B cell (primary cell): ENCODE measurements around the gene DNAJC4. TPM values are rescaled to one million over a fixed set of nuclear protein-coding genes. Genes with fewer than 3 reads are reported as not detected.

Experiments
- ATAC-seq: fragments of 200-7000 bp; cut with Tn5 transposase; one replicate; pipeline ENCODE4 v1.10.0; 2021; ENCODE audit warnings: low read depth, mild to moderate bottlenecking, moderate number of reproducible peaks, moderate library complexity
- CTCF ChIA-PET: fragments of 350-600 bp; sonication (Branson Sonifier 250); formaldehyde crosslinking; loops from one replicate; lab custom pipeline; 2021; ENCODE audit warnings: antibody characterized with exemption, inconsistent platforms; lab: Charles Lee
- POLR2A ChIA-PET: fragments of 350-600 bp; sonication (Branson Sonifier 250); formaldehyde crosslinking; loops from one replicate; lab custom pipeline; 2021; ENCODE audit warnings: antibody characterized with exemption; lab: Charles Lee
- DNase-seq: peaks from one replicate; pipeline ENCODE4 v3.0.0; 2013
- H2AFZ ChIP-seq: 2 replicates; pipeline ENCODE4 v1.6.1; 2012; ENCODE audit warnings: mild to moderate bottlenecking, low read depth, low read length; ENCODE audit not compliant: insufficient read depth, poor library complexity, severe bottlenecking
- H3K27ac ChIP-seq, 2 donors: 1 replicate in 1 of 2; 2 replicates in 1 of 2; pipeline ENCODE4 v1.5.1; 2012 to 2013; ENCODE audit warnings: low read length in 2 of 2, mild to moderate bottlenecking in 2 of 2, moderate library complexity in 1 of 2
- H3K27me3 ChIP-seq, 4 experiments: fragments of 200-600 bp in 1 of 4; sonication (generic) in 1 of 4; replicated peaks in 1 of 4; 1 replicate in 2 of 4; 2 replicates in 2 of 4; pipeline versions ENCODE4 v1.6.1 to v1.7.0; 2013 to 2016; ENCODE audit warnings: low read length in 3 of 4, mild to moderate bottlenecking in 2 of 4, mixed read lengths in 1 of 4, moderate library complexity in 1 of 4; ENCODE audit not compliant: insufficient read depth in 4 of 4, control insufficient read depth in 3 of 4; ENCODE audit errors: control extremely low read depth in 1 of 4
- H3K36me3 ChIP-seq, 2 experiments: replicated peaks in 1 of 2; 1 replicate in 1 of 2; 2 replicates in 1 of 2; pipeline versions ENCODE4 v1.6.1 to v1.7.1; 2013; ENCODE audit warnings: low read length in 1 of 2; ENCODE audit not compliant: insufficient read depth in 2 of 2, control insufficient read depth in 1 of 2; ENCODE audit errors: control extremely low read depth in 1 of 2, extremely low read depth in 1 of 2
- H3K4me1 ChIP-seq, 2 donors: fragments of 200-600 bp in 1 of 2; sonication (generic) in 1 of 2; 1 replicate in 1 of 2; 2 replicates in 1 of 2; pipeline versions ENCODE4 v1.5.1 to v1.6.1; 2013 to 2017; ENCODE audit warnings: low read length in 2 of 2; ENCODE audit not compliant: control insufficient read depth in 2 of 2, insufficient read depth in 2 of 2
- H3K4me2 ChIP-seq: replicated peaks from 2 replicates; pipeline ENCODE3; 2012; ENCODE audit warnings: mild to moderate bottlenecking, low read depth, low read length; ENCODE audit not compliant: poor library complexity, severe bottlenecking
- H3K4me3 ChIP-seq, 5 experiments: fragments of 200-600 bp in 1 of 5; sonication (generic) in 1 of 5; 1 replicate in 3 of 5; 2 replicates in 2 of 5; pipeline versions ENCODE4 v1.5.1 to v1.7.0; 2011 to 2016; ENCODE audit warnings: low read length in 4 of 5, mild to moderate bottlenecking in 4 of 5, low read depth in 2 of 5, control low read depth in 1 of 5, moderate library complexity in 1 of 5; ENCODE audit not compliant: insufficient read depth in 1 of 5; ENCODE audit errors: control extremely low read depth in 1 of 5, extremely low read depth in 1 of 5
- H3K79me2 ChIP-seq: fragments of 200-600 bp; sonication (generic); one replicate; pipeline ENCODE4 v1.6.0; 2016; ENCODE audit warnings: low read length; ENCODE audit not compliant: control insufficient read depth, insufficient read depth
- H3K9ac ChIP-seq: fragments of 200-600 bp; sonication (generic); 2 replicates; pipeline ENCODE4 v1.6.1; 2017; ENCODE audit warnings: mild to moderate bottlenecking, low read length, moderate library complexity
- H3K9me3 ChIP-seq, 3 donors: one replicate each; pipeline versions ENCODE4 v1.6.1 to v1.7.1; 2013; ENCODE audit warnings: low read length in 2 of 3; ENCODE audit not compliant: control insufficient read depth in 2 of 3, insufficient read depth in 1 of 3; ENCODE audit errors: control extremely low read depth in 1 of 3
- H4K20me1 ChIP-seq: 2 replicates; pipeline ENCODE4 v1.6.0; 2012; ENCODE audit warnings: mild to moderate bottlenecking, low read length; ENCODE audit not compliant: insufficient read depth, control insufficient read depth, poor library complexity, severe bottlenecking
- H3K27ac Mint-ChIP-seq: one replicate; pipeline ENCODE4 v1.8.0; 2021; ENCODE audit warnings: mixed read lengths
- H3K27me3 Mint-ChIP-seq: one replicate; pipeline ENCODE4 v1.8.0; 2021; ENCODE audit warnings: mixed read lengths
- H3K4me1 Mint-ChIP-seq: one replicate; pipeline ENCODE4 v1.8.0; 2021; ENCODE audit warnings: mixed read lengths
- H3K4me3 Mint-ChIP-seq: one replicate; pipeline ENCODE4 v1.8.0; 2021; ENCODE audit warnings: mixed read lengths
- H3K9me3 Mint-ChIP-seq: one replicate; pipeline ENCODE4 v1.8.0; 2022; ENCODE audit warnings: mixed read lengths; ENCODE audit not compliant: insufficient read depth
- EZH2 ChIP-seq: IDR thresholded peaks from 2 replicates; pipeline ENCODE4 v1.6.1; 2012; ENCODE audit warnings: borderline replicate concordance, low read depth, mild to moderate bottlenecking, moderate library complexity, low read length; ENCODE audit not compliant: insufficient read depth, poor library complexity, severe bottlenecking
- WGBS: methylation state at CpG from one replicate; pipeline ENCODE4 v1.1.5; 2013; ENCODE audit warnings: missing lambda C conversion rate; ENCODE audit not compliant: insufficient coverage; 5-methylcytosine and 5-hydroxymethylcytosine counted together
- intact Hi-C: fragments of 100-400 bp; cut with micrococcal nuclease; formaldehyde crosslinking; loops from one replicate; pipeline ENCODE4 v1.10.0; 2022
- polyA plus RNA-seq: library from polyadenylated mRNA; depleted of rRNA; stranded (reverse); fragments of >200 nt; gene quantifications from 2 replicates; pipeline ENCODE4 v1.2.3, GENCODE V29; 2012
- total RNA-seq, 2 donors: library from RNA; stranded (reverse); fragments of 120-200 nt in 1 of 2; gene quantifications; 1 replicate in 1 of 2; 2 replicates in 1 of 2; pipeline versions ENCODE4 v1.2.3 to v1.2.4, GENCODE V29; 2013 to 2022
- TF ChIP-seq, protein P1 (sequence below): fragments of 200-600 bp; IDR thresholded peaks from one replicate; pipeline ENCODE4 v1.8.0; 2022; ENCODE audit warnings: antibody characterized with exemption, mild to moderate bottlenecking

The DNAJC4 gene
- total and polyA plus RNA-seq, 2 donors (not counting 1 experiment from before 2014, with no cell fraction given), result 74.4 to 105 TPM

DNA sequence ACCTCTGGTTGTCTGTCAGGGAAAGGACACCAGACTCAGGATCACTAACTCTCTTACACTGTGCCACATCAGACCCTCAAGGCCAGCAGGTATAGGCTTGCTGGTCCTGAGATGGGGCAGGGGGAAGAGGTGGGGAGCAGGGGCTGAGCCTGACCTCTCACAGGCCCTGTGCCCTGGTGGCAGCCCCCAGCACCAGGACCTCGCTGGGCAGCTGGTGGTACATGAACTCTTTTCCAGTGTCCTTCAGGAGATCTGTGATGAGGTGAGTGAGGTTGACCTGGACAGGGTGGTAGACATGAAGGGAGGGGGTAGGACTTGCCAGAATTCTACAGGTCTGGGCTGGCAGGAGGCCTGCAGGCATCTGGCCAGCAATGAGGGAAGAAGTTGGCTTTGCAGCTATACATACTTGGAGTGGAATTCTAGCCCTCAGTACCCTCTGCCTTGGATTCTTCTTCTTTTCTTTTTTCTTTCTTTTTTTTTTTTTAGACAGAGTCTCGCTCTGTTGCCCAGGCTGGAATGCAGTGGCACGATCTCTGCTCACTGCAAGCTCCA is 2.9 kb upstream of the DNAJC4 start:
- H3K4me3 ChIP-seq, result peak overlapping the region; percentile 35 to 97 (median 92)
- no peak for DNase-seq
- ChIA-PET CTCF (interaction anchor here (1.5 to 5.2 kb wide), 4 partner anchors 16 to 128 kb away, joined by 4 to 70 read pairs (median 6); partner anchors contain the start of gene FERMT3), POLR2A (interaction anchor here (0.5 to 6.3 kb wide), 7 partner anchors 14 to 90 kb away, joined by 3 to 78 read pairs (median 3); partner anchors contain the start of genes ESRRA, FERMT3, FKBP2 and PPP1R14B)
- no peaks in the 10 kb centered on the region for H3K27me3 ChIP-seq
- peaks cover 0 to 16% of the 10 kb centered on the region in 2 experiments for H3K36me3 ChIP-seq
- H3K4me3 Mint-ChIP-seq, result peak overlapping the region; percentile 91
- intact Hi-C loops, result no loop called here
- H3K9ac ChIP-seq, result peak overlapping the region; percentile 85
- H3K9me3 ChIP-seq, result no peaks in the 10 kb centered on the region
- H3K4me1 Mint-ChIP-seq, result peaks cover 56% of the 10 kb centered on the region
- WGBS, result 88% methylated on average over 1 of the region's 3 CpGs
- peak overlapping the region; percentile 98 for H3K4me2 ChIP-seq
- H3K27ac ChIP-seq, result peak overlapping the region; percentile 82 to 86
- H2AFZ ChIP-seq, result no peak overlapping the region
- no peak for ATAC-seq
- H4K20me1 ChIP-seq, result peaks cover 6% of the 10 kb centered on the region
- peaks cover 34 to 56% of the 10 kb centered on the region in 2 donors for H3K4me1 ChIP-seq
- H3K27ac Mint-ChIP-seq, result peak overlapping the region; percentile 93
- no peaks in the 10 kb centered on the region for H3K27me3 Mint-ChIP-seq
- no peak for TF ChIP-seq EZH2
- TF ChIP-seq, protein P1, sequence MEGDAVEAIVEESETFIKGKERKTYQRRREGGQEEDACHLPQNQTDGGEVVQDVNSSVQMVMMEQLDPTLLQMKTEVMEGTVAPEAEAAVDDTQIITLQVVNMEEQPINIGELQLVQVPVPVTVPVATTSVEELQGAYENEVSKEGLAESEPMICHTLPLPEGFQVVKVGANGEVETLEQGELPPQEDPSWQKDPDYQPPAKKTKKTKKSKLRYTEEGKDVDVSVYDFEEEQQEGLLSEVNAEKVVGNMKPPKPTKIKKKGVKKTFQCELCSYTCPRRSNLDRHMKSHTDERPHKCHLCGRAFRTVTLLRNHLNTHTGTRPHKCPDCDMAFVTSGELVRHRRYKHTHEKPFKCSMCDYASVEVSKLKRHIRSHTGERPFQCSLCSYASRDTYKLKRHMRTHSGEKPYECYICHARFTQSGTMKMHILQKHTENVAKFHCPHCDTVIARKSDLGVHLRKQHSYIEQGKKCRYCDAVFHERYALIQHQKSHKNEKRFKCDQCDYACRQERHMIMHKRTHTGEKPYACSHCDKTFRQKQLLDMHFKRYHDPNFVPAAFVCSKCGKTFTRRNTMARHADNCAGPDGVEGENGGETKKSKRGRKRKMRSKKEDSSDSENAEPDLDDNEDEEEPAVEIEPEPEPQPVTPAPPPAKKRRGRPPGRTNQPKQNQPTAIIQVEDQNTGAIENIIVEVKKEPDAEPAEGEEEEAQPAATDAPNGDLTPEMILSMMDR, result no peak
- peaks cover 29% of the 10 kb centered on the region for H3K79me2 ChIP-seq
- H3K9me3 Mint-ChIP-seq, result no peaks in the 10 kb centered on the region
